ENCODE data around the gene ADPRHL1.

The ADPRHL1 gene

GRCh38 chr13:113430378-113431110, 22.7 kb downstream of the ADPRHL1 start:
- TF ChIP-seq, protein P1, sequence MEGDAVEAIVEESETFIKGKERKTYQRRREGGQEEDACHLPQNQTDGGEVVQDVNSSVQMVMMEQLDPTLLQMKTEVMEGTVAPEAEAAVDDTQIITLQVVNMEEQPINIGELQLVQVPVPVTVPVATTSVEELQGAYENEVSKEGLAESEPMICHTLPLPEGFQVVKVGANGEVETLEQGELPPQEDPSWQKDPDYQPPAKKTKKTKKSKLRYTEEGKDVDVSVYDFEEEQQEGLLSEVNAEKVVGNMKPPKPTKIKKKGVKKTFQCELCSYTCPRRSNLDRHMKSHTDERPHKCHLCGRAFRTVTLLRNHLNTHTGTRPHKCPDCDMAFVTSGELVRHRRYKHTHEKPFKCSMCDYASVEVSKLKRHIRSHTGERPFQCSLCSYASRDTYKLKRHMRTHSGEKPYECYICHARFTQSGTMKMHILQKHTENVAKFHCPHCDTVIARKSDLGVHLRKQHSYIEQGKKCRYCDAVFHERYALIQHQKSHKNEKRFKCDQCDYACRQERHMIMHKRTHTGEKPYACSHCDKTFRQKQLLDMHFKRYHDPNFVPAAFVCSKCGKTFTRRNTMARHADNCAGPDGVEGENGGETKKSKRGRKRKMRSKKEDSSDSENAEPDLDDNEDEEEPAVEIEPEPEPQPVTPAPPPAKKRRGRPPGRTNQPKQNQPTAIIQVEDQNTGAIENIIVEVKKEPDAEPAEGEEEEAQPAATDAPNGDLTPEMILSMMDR (IDR thresholded peaks at IDR 0.05; ENCODE audit: insufficient read depth, missing control alignments), result no peak
- FAIRE-seq (no peak), DNase-seq (ENCODE audit: insufficient read length, low spot score) (no peak)

- DNase-seq (ENCODE audit: insufficient read length, low spot score) (no peak), FAIRE-seq (no peak)
- TF ChIP-seq, protein P1 (IDR thresholded peaks at IDR 0.05; ENCODE audit: insufficient read depth, missing control alignments), result no peak
Observed at GRCh38 chr13:113429608-113429985, 23.7 kb downstream of the ADPRHL1 start.

DNA sequence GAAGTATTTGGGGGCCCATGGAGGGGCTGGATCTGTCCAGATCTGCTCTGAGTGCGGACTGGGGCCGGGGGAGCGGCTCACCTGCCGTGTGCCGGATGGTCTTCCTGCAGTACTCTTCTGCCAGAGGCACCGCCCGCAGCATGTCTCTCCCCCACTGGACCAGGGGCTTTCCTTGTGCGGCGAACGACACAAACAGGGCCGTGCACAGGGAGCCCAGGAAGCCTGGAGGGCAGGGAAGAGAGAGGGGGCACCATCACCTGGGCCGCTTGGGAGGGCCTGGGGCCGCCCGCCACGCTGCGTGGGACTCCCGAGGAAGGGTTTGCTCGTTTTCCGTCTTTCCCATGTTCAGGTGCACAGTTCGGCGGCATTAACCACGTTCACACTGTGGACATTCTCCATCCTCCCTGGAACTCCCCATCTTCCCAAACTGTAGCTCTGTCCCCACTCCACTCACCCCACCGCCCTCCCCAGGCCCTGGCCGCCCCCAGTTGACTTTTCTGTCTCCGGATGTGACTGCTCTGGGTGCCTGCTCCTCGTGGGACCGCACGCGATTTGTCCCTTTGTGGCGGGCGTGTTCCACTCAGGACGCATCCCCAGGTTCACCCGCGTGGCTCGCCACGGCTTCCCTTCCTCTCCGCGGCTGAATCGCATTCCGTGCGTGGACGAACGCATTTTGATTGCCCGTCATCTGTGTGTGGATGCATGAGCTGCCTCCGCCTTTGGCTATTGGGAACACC, 24.2 kb downstream of the ADPRHL1 start:
- TF ChIP-seq, protein P1 (IDR thresholded peaks at IDR 0.05; ENCODE audit: insufficient read depth, missing control alignments), result no peak
- DNase-seq (ENCODE audit: insufficient read length, low spot score), result no peak
- FAIRE-seq, result no peak

GRCh38 chr13:113428469-113428865, 24.8 kb downstream of the ADPRHL1 start:
- TF ChIP-seq, protein P1 (IDR thresholded peaks at IDR 0.05; ENCODE audit: insufficient read depth, missing control alignments), result no peak
- FAIRE-seq, result no peak

DNA sequence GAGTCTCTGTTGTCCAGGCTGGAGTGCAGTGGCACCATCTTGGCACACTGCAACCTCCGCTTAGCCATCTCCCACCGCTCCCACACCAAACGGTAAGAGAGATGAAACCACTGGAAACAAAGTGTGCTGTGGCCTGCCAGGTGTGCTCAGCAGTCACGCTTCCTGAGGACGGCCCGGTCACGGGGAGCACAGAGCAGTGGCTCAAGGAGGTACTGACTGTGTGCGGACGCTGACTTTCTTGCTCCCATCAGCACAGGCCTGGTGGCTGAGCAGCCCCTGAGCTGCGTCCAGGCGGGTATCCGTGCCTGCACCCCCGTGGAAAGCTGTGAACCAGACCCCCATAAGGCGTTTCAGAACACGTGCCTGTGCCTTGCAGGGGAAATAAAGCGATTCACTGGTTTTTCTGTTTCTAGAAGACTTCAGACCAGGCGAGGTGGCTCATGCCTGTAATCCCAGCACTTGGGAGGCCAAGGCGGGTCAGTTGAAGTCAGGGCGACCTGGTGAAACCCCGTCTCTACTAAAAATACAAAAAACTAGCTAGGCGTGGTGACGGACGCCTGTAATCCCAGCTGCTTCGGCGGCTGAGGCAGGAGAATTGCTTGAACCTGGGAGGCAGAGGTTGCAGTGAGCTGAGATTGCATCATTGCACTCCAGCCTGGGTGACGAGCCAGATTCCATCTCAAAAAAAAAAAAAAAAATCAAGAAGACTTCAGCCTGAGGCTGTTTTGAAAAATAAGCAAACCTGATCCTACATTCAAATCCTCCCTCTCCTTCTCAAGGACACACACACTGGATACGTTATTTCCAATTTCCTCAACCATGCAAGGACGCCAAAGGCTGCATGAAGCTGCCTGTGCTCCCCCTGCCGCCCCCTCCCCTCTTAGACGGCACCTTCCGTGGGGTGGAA, 25.5 kb downstream of the ADPRHL1 start:
- TF ChIP-seq, protein P1 (IDR thresholded peaks at IDR 0.05; ENCODE audit: insufficient read depth, missing control alignments), result no peak
- DNase-seq (ENCODE audit: insufficient read length, low spot score) (no peak), FAIRE-seq (no peak)

More at GRCh38 chr13:113428469-113428865, 24.8 kb downstream of the ADPRHL1 start:
- DNase-seq (ENCODE audit: insufficient read length, low spot score), result no peak

DNA sequence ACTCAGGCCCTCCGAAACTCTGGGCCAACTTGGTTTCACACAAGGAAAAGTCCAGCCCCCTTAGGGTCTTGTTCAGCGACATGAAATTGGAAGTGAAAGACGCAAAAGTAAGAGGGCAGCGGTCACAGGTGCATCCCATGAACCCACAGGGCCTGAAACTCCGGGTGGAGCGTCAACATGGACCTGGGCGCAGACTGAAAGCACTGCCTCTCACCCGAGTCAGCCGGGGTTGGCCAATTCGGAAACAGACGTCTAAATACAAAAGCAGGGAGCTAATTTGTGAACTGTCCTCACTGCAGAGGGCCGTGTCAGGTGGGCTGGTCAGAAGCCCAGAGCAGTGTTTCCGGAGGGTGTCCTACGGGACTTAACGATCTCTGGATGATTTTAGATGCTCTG, 26.7 kb downstream of the ADPRHL1 start:
- no peak for DNase-seq (ENCODE audit: insufficient read length, low spot score)
- TF ChIP-seq, protein P1 (IDR thresholded peaks at IDR 0.05; ENCODE audit: insufficient read depth, missing control alignments), result no peak
- FAIRE-seq, result no peak
